Lower lobe of right lung (tissue), 2 donors: ENCODE measurements around the gene DEAF1. TPM values are rescaled to one million over a fixed set of nuclear protein-coding genes. Genes with fewer than 3 reads are reported as not detected.

ENCODE experiments used
- ATAC-seq, 2 donors: fragments of 200-7000 bp; cut with Tn5 transposase; one replicate each; pipeline ENCODE4 v1.9.1; 2020 to 2022; ENCODE audit warnings: mild to moderate bottlenecking in 2 of 2, moderate library complexity in 2 of 2
- DNase-seq: peaks from one replicate; pipeline ENCODE4 v3.0.0-alpha.2; 2020
- H3K27ac ChIP-seq: fragments of 200-600 bp; one replicate; pipeline ENCODE4 v1.8.0; 2022
- H3K27me3 ChIP-seq: fragments of 200-600 bp; one replicate; pipeline ENCODE4 v1.8.0; 2022; ENCODE audit warnings: low read depth
- H3K36me3 ChIP-seq: fragments of 200-600 bp; one replicate; pipeline ENCODE4 v1.8.0; 2022; ENCODE audit warnings: mild to moderate bottlenecking
- H3K4me1 ChIP-seq: fragments of 200-600 bp; one replicate; pipeline ENCODE4 v1.8.0; 2022
- H3K4me3 ChIP-seq: fragments of 200-600 bp; one replicate; pipeline ENCODE4 v1.8.0; 2022; ENCODE audit warnings: mild to moderate bottlenecking
- H3K9me3 ChIP-seq: fragments of 200-600 bp; one replicate; pipeline ENCODE4 v1.8.0; 2022
- CTCF ChIP-seq: fragments of 200-600 bp; IDR thresholded peaks from one replicate; pipeline ENCODE4 v1.8.0; 2022; ENCODE audit warnings: antibody characterized with exemption, mild to moderate bottlenecking
- intact Hi-C: fragments of 100-400 bp; cut with DNase I; formaldehyde crosslinking; loops from one replicate; pipeline ENCODE4 v1.11.0; 2022
- total RNA-seq: library from RNA; stranded (reverse); fragmentation: NEBNext Ultra II Directional; extraction: Animal tissue kit (Norgen Biotek cat#: 25700); gene quantifications from one replicate; pipeline ENCODE4 v1.2.1, GENCODE V29; 2021
- donor health status: DM: no; HTN: yes; CAD: no; lungs with severe emphysema.

The DEAF1 gene
- total RNA-seq, 1 donor from 2014 or later = 32.0 TPM

GRCh38 chr11:623349-623869 lies 71.6 kb downstream of the DEAF1 start:
- TF ChIP-seq CTCF = no peak
- Histone ChIP-seq H3K27me3 (peaks cover 22% of the 10 kb centered on the region), H3K36me3 (no peaks in the 10 kb centered on the region), H3K4me3 (no peak overlapping the region), H3K4me1 (no peaks in the 10 kb centered on the region), H3K9me3 (no peaks in the 10 kb centered on the region), H3K27ac (no peak overlapping the region)
- DNase-seq = no peak
- intact Hi-C loops = no loop called here
- no peak for ATAC-seq

- intact Hi-C loops = no loop called here
- ATAC-seq = no peak
- no peak for TF ChIP-seq CTCF
- no peaks in the 10 kb centered on the region for H3K36me3 ChIP-seq
- DNase-seq = no peak
- H3K27ac ChIP-seq = no peak overlapping the region
- H3K9me3 ChIP-seq = no peaks in the 10 kb centered on the region
- peaks cover 3% of the 10 kb centered on the region for H3K4me1 ChIP-seq
- no peak overlapping the region for H3K4me3 ChIP-seq
- peaks cover 22% of the 10 kb centered on the region for H3K27me3 ChIP-seq
Measured at GRCh38 chr11:621838-622237, 73.2 kb downstream of the DEAF1 start.

GRCh38 chr11:620935-621814 lies 73.8 kb downstream of the DEAF1 start:
- no peaks in the 10 kb centered on the region for H3K9me3 ChIP-seq
- H3K27me3 ChIP-seq = peaks cover 16% of the 10 kb centered on the region
- TF ChIP-seq CTCF = no peak
- no peak overlapping the region for H3K27ac ChIP-seq
- H3K36me3 ChIP-seq = no peaks in the 10 kb centered on the region
- no peak overlapping the region for H3K4me3 ChIP-seq
- intact Hi-C loops = no loop called here
- peaks cover 9% of the 10 kb centered on the region for H3K4me1 ChIP-seq
- ATAC-seq (no peak), DNase-seq (no peak)

GRCh38 chr11:620201-620600 lies 74.8 kb downstream of the DEAF1 start:
- no peak for DNase-seq
- intact Hi-C loops = no loop called here

GRCh38 chr11:619628-620050 lies 75.4 kb downstream of the DEAF1 start:
- no peak for ATAC-seq
- DNase-seq = no peak
- Histone ChIP-seq H3K27me3 (peaks cover 2% of the 10 kb centered on the region), H3K36me3 (peaks cover 7% of the 10 kb centered on the region), H3K4me3 (no peak overlapping the region), H3K27ac (no peak overlapping the region), H3K4me1 (peaks cover 18% of the 10 kb centered on the region), H3K9me3 (no peaks in the 10 kb centered on the region)
- TF ChIP-seq CTCF = no peak
- intact Hi-C loops = no loop called here

More at GRCh38 chr11:620201-620600, 74.8 kb downstream of the DEAF1 start:
- TF ChIP-seq CTCF = no peak
- peaks cover 12% of the 10 kb centered on the region for H3K4me1 ChIP-seq
- H3K9me3 ChIP-seq = no peaks in the 10 kb centered on the region
- H3K27me3 ChIP-seq = peaks cover 6% of the 10 kb centered on the region
- peaks cover 2% of the 10 kb centered on the region for H3K36me3 ChIP-seq
- no peak overlapping the region for H3K27ac ChIP-seq
- no peak for ATAC-seq
- no peak overlapping the region for H3K4me3 ChIP-seq
